HFF-Myc (cell line): ENCODE data around the gene PPP4R1.

Source experiments
- DNase-seq: peaks from one replicate; pipeline ENCODE4 v3.0.0-alpha.2; 2011; ENCODE audit warnings: low read depth; ENCODE audit errors: extremely low read depth
- H3K4me3 ChIP-seq: replicated peaks from 2 replicates; pipeline ENCODE4 v1.5.1; 2011; ENCODE audit warnings: low read depth, mild to moderate bottlenecking, control low read depth, low read length
- TF ChIP-seq, protein P1 (sequence below): IDR thresholded peaks from 2 replicates; pipeline ENCODE4 v1.5.1; 2012; ENCODE audit warnings: mild to moderate bottlenecking, low read depth, low read length, control low read depth; ENCODE audit errors: missing control alignments

Gene PPP4R1

DNA sequence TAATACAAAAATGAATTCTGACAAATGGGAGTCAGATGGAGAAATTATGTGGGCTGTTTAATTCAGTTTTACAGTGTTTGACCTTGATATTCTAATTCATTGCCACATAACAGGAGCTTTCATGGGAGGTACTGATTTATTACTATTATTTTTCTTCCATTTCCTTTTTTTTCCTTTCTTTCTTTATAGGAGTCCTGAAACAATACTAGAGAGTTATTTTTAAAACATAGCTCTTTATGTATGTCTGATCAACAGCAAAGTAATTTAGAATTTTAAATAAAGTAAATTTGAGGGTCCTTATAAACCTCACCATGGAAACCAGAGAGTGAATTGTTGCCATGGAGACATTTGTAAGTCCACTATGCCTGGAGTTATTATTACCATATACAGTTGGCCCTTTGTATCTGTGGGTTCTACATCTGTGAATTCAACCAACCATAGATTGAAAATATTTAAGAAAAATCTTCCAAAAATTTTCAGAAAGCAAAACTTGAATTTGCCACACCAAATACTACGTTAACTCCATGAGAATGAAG, 40.9 kb upstream of the PPP4R1 start:
- no peak overlapping the region for H3K4me3 ChIP-seq
- TF ChIP-seq, protein P1, sequence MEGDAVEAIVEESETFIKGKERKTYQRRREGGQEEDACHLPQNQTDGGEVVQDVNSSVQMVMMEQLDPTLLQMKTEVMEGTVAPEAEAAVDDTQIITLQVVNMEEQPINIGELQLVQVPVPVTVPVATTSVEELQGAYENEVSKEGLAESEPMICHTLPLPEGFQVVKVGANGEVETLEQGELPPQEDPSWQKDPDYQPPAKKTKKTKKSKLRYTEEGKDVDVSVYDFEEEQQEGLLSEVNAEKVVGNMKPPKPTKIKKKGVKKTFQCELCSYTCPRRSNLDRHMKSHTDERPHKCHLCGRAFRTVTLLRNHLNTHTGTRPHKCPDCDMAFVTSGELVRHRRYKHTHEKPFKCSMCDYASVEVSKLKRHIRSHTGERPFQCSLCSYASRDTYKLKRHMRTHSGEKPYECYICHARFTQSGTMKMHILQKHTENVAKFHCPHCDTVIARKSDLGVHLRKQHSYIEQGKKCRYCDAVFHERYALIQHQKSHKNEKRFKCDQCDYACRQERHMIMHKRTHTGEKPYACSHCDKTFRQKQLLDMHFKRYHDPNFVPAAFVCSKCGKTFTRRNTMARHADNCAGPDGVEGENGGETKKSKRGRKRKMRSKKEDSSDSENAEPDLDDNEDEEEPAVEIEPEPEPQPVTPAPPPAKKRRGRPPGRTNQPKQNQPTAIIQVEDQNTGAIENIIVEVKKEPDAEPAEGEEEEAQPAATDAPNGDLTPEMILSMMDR: no peak
- DNase-seq: no peak

DNA sequence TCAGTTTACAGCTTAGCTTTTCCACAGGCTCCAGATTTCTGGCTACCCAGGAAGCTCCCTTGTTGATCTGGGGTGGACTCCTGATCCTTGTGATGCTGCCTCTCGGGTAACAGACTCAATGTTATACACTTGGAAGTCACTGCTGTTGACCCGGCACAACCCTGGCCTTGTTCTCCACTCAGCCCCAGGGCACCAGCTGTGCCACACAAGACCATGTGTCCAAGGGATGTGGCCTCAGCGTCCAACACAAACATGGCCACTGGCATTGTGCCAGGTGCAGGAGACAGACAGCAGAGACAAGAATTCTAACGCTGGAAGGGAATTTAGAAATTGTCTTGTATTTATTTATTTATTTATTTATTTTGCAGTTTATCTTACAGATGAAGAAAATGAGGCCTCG, 39.0 kb upstream of the PPP4R1 start:
- TF ChIP-seq, protein P1: no peak
- DNase-seq: no peak

DNA sequence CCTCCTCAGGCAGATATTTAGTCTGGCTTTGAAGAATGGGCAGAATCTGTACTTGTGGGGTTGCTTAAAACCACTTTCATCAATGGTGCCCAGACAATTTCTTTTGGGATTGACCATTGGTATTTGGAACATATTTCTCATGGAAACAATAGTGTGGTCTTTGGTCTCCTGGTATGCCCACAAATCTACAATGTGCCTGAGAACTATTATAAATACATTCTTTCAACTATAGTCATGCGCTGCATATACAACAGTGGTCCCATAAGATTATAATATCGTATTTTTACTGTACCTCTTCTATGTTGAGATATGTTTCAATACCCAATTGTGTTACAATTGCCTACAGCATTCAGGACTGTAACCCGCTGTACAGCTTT, 34.8 kb upstream of the PPP4R1 start:
- DNase-seq: no peak
- TF ChIP-seq, protein P1: no peak
- no peak overlapping the region for H3K4me3 ChIP-seq

More for the DNA sequence above, 39.0 kb upstream of the PPP4R1 start:
- H3K4me3 ChIP-seq: no peak overlapping the region

DNA sequence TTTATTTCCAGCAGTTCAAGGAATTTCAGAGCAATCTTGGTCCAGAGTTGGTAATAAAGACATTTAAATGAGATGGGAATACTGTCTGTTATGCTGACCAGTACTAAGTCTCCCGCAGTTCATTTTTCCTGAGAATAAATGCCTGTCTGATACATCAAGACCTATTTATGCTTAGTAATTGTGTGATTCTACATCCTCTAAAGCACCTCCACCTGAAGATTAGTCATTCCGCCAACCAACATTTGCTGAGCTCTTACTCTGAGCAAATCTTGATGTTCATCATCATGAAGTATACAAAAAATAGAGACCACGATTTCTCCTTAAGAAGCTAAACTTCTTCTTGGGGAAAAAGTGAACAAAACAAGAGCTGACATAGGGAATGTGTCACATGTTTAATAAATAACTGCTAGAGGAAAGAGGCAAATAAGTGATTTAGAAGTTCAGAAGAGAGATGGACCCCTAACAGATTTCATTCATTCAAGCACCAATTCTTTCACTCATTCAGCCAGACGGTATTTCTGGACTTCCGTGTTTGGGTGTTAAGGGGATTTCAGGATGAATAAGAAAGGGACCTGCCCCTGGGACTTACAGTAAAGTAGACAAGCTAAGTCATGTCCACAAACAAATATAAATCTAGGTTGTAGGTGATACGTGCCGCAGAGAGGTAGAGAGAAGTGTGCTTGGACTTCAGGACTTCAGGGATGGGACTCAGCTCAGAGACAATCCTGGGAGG, 34.2 kb upstream of the PPP4R1 start:
- TF ChIP-seq, protein P1: no peak
- H3K4me3 ChIP-seq: no peak overlapping the region
- no peak for DNase-seq

DNA sequence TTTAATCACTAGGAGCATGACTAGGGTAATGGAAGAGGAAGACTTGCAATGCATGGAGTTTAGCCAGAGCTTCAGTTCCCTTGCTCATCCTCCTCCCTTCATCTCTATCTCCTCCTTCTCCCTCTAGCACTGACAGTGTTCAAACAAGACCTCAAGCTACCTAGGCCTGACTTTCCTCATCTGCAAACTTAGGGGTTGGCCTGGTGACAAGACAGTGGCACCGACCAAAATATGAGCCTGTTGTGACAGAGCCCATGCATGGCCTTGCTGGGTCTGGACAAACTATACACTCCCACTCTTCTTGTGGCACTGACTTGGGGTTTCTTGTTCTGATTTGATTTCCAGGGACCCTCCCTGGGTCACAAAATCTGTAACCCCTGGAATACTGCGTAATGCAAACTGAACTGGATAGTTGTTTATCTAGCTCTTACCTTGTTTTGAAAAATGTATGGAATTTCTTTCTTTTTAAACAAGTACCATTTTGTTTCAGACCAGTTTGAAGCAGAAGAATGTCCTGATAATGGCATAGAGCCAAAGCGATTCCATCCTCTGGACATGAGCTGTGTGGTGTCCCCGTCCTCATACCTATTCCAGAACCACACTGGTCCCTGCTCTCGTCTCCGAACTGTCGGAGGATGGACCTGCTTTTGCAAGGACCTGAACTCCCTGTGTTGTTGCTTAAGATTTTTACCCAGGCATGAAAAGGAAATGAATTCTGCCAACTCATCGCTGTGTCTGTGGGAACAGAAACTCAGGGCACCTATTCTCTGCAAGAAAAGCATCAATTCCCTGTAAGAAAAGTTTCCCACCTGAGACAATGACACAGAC, 33.4 kb upstream of the PPP4R1 start:
- TF ChIP-seq, protein P1: no peak
- no peak for DNase-seq
- no peak overlapping the region for H3K4me3 ChIP-seq

DNA sequence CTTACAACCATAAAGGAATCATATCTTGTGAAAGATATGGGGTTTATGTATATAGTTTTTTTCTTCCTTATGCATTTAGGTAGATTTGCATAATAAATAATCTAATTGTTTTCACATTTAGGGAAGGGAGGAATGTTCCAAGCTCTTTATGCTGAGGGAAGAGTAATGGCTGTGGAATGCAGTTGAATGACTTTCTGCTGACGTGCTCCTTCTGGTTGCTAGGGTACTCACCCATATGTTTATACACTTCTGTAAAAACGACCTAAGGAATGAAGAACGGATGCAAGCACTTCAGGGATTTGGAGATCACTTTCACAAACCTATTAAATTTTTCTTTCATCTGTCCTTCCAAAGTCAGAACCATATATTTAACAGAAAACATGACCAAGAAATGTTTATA, 29.2 kb upstream of the PPP4R1 start:
- TF ChIP-seq, protein P1: no peak
- peak; percentile 98 for DNase-seq

More for the DNA sequence above, 29.2 kb upstream of the PPP4R1 start:
- H3K4me3 ChIP-seq: no peak overlapping the region
